A673 (cell line): Measurements from ENCODE around the gene PRSS27. TPM values are rescaled to one million over a fixed set of nuclear protein-coding genes. Genes with fewer than 3 reads are reported as not detected.

Experiments used
- BruUV-seq: library from RNA; stranded (reverse); fragments of 400-500 nt; replicated peaks from 2 replicates; lab custom pipeline; 2021; lab: Mats Ljungman, UMichigan
- CTCF ChIA-PET: fragments of 300-600 bp; sonication (Branson Sonifier 250); formaldehyde crosslinking; loops from one replicate; lab custom pipeline; 2022; ENCODE audit warnings: antibody characterized with exemption; lab: Charles Lee
- POLR2A ChIA-PET: fragments of 300-600 bp; sonication (Branson Sonifier 250); formaldehyde crosslinking; loops from one replicate; lab custom pipeline; 2022; ENCODE audit warnings: antibody characterized with exemption; ENCODE audit not compliant: low non-redundant PET; lab: Charles Lee
- DNase-seq: peaks from one replicate; pipeline ENCODE4 v3.0.0-alpha.2; 2015; ENCODE audit warnings: low spot score
- H3K27ac ChIP-seq: fragments of 200-600 bp; sonication (generic); 2 replicates; pipeline ENCODE4 v1.5.1; 2016; ENCODE audit warnings: mixed run types, low read depth, mild to moderate bottlenecking, mixed read lengths, antibody characterized with exemption, low read length; ENCODE audit not compliant: poor library complexity, severe bottlenecking
- H3K27me3 ChIP-seq: fragments of 200-600 bp; sonication (generic); replicated peaks from 2 replicates; pipeline ENCODE4 v1.6.1; 2017; ENCODE audit warnings: mixed run types, low read depth, mild to moderate bottlenecking, mixed read lengths, antibody characterized with exemption, low read length; ENCODE audit not compliant: insufficient read depth, poor library complexity
- H3K36me3 ChIP-seq: fragments of 200-600 bp; sonication (generic); 2 replicates; pipeline ENCODE4 v1.6.1; 2016; ENCODE audit warnings: mixed run types, mild to moderate bottlenecking, mixed read lengths, antibody characterized with exemption, low read length; ENCODE audit not compliant: insufficient read depth, poor library complexity, severe bottlenecking
- H3K4me1 ChIP-seq: fragments of 200-600 bp; sonication (generic); 2 replicates; pipeline ENCODE4 v1.6.1; 2017; ENCODE audit warnings: mixed run types, mild to moderate bottlenecking, mixed read lengths, antibody characterized with exemption, low read length; ENCODE audit not compliant: insufficient read depth, poor library complexity, severe bottlenecking
- H3K4me3 ChIP-seq: fragments of 200-600 bp; sonication (generic); 2 replicates; pipeline ENCODE4 v1.5.1; 2016; ENCODE audit warnings: low read depth, mixed run types, mild to moderate bottlenecking, mixed read lengths, low read length; ENCODE audit not compliant: poor library complexity, severe bottlenecking
- H3K9me3 ChIP-seq: fragments of 200-600 bp; sonication (generic); 2 replicates; pipeline ENCODE4 v1.6.1; 2016; ENCODE audit warnings: mixed run types, low read depth, mild to moderate bottlenecking, mixed read lengths, antibody characterized with exemption, low read length; ENCODE audit not compliant: poor library complexity, severe bottlenecking
- CTCF ChIP-seq: fragments of 300-800, 200-600 bp; sonication (generic); conservative IDR thresholded peaks from 2 replicates; pipeline ENCODE4 v1.5.1; 2017; ENCODE audit warnings: low read depth, mild to moderate bottlenecking, antibody characterized with exemption, low read length, moderate library complexity, mixed read lengths
- EZH2 ChIP-seq: fragments of 200-600 bp; sonication (generic); IDR thresholded peaks from 2 replicates; pipeline ENCODE4 v1.6.1; 2017; ENCODE audit warnings: borderline replicate concordance, low read depth, mild to moderate bottlenecking, mixed read lengths, antibody characterized with exemption, low read length; ENCODE audit not compliant: poor library complexity, severe bottlenecking
- intact Hi-C: fragments of 100-400 bp; cut with micrococcal nuclease; formaldehyde crosslinking; loops from one replicate; pipeline ENCODE4 v1.10.0; 2022; ENCODE audit not compliant: unreplicated experiment
- total RNA-seq: library from RNA; stranded (reverse); gene quantifications from 2 replicates; pipeline ENCODE4 v1.2.3, GENCODE V29; 2021

Gene PRSS27
- total RNA-seq, 1 experiment from 2014 or later = 1.3 TPM

- H3K4me1 ChIP-seq = no peaks in the 10 kb centered on the region
- CTCF ChIA-PET = no interaction called here
- H3K36me3 ChIP-seq = peaks cover 14% of the 10 kb centered on the region
- POLR2A ChIA-PET = no interaction called here
- H3K27me3 ChIP-seq = no peaks in the 10 kb centered on the region
- DNase-seq = no peak
- no peak overlapping the region for H3K27ac ChIP-seq
- no peaks in the 10 kb centered on the region for H3K9me3 ChIP-seq
- H3K4me3 ChIP-seq = no peak overlapping the region
- no peak for TF ChIP-seq CTCF
- no peak for TF ChIP-seq EZH2
- intact Hi-C loops = no loop called here
- BruUV-seq = TSS peak; percentile 31
These were observed 11.8 kb downstream of the PRSS27 start for GRCh38 chr16:2708290-2708639.

- no TSS peak for BruUV-seq
- no peak for TF ChIP-seq EZH2
- no peak for TF ChIP-seq CTCF
- ChIA-PET CTCF (no interaction called here), POLR2A (no interaction called here)
- no peaks in the 10 kb centered on the region for H3K9me3 ChIP-seq
- peaks cover 16% of the 10 kb centered on the region for H3K36me3 ChIP-seq
- no peak for DNase-seq
- no peak overlapping the region for H3K27ac ChIP-seq
- no peaks in the 10 kb centered on the region for H3K4me1 ChIP-seq
- intact Hi-C loops = no loop called here
- no peak overlapping the region for H3K4me3 ChIP-seq
- no peaks in the 10 kb centered on the region for H3K27me3 ChIP-seq
These were observed 12.4 kb downstream of the PRSS27 start for GRCh38 chr16:2707368-2708289.

GRCh38 chr16:2706611-2707311, 13.3 kb downstream of the PRSS27 start:
- Histone ChIP-seq H3K27ac (no peak overlapping the region), H3K9me3 (no peaks in the 10 kb centered on the region), H3K4me3 (no peak overlapping the region), H3K36me3 (peaks cover 19% of the 10 kb centered on the region), H3K4me1 (no peaks in the 10 kb centered on the region), H3K27me3 (no peaks in the 10 kb centered on the region)
- no peak for DNase-seq
- intact Hi-C loops = no loop called here
- POLR2A ChIA-PET = no interaction called here
- CTCF ChIA-PET = no interaction called here
- no TSS peak for BruUV-seq
- TF ChIP-seq EZH2 = no peak
- TF ChIP-seq CTCF = no peak
